Endothelial cell of umbilical vein (primary cell): Measurements from ENCODE around the gene DNAJC18. TPM values are rescaled to one million over a fixed set of nuclear protein-coding genes. Genes with fewer than 3 reads are reported as not detected.
A peak's percentile ranks its signal among the peaks of the same experiment; 100 is the strongest.

Experiments used
- BruUV-seq: library from RNA; stranded (reverse); fragments of 400-500 nt; replicated peaks from 2 replicates; lab custom pipeline; 2021; lab: Mats Ljungman, UMichigan
- CTCF ChIA-PET: fragments of 300-600, 350-600 bp; sonication (Branson Sonifier 250); formaldehyde crosslinking; loops from one replicate; lab custom pipeline; 2021; ENCODE audit warnings: antibody characterized with exemption, inconsistent platforms; lab: Charles Lee
- POLR2A ChIA-PET: fragments of 300-600, 350-600 bp; sonication (Branson Sonifier 250); formaldehyde crosslinking; loops from one replicate; lab custom pipeline; 2021; ENCODE audit warnings: antibody characterized with exemption, inconsistent platforms; lab: Charles Lee
- DNase-seq: peaks from one replicate; pipeline ENCODE4 v3.0.0-alpha.2; 2011; ENCODE audit warnings: low read depth, low spot score
- FAIRE-seq: peaks from 2 replicates; lab custom pipeline; 2011; peaks lifted over from hg19 to GRCh38; lab: Jason Lieb, UNC
- H2AFZ ChIP-seq: 2 replicates; pipeline ENCODE4 v1.6.0; 2012; ENCODE audit warnings: low read depth, low read length, control low read depth, inconsistent platforms
- H3K27ac ChIP-seq: 2 replicates; pipeline ENCODE4 v1.5.1; 2011; ENCODE audit warnings: low read depth, mild to moderate bottlenecking, control low read depth, low read length, moderate library complexity; ENCODE audit not compliant: insufficient read depth
- H3K27me3 ChIP-seq, 2 experiments: 2 replicates each; pipeline versions ENCODE4 v1.6.0 to v1.6.1; 2011; ENCODE audit warnings: low read length in 2 of 2, mixed read lengths in 1 of 2; ENCODE audit not compliant: control insufficient read depth in 2 of 2, insufficient read depth in 2 of 2
- H3K36me3 ChIP-seq, 2 experiments: 2 replicates in 1 of 2; 3 replicates in 1 of 2; pipeline ENCODE4 v1.5.1; 2011; ENCODE audit warnings: low read length in 2 of 2, mild to moderate bottlenecking in 1 of 2, moderate library complexity in 1 of 2; ENCODE audit not compliant: control insufficient read depth in 2 of 2, insufficient read depth in 2 of 2; ENCODE audit errors: extremely low read depth in 1 of 2
- H3K4me1 ChIP-seq: 3 replicates; pipeline ENCODE4 v1.5.1; 2011; ENCODE audit warnings: mild to moderate bottlenecking, low read length; ENCODE audit not compliant: control insufficient read depth, insufficient read depth; ENCODE audit errors: extremely low read depth
- H3K4me2 ChIP-seq: 2 replicates; pipeline ENCODE4 v1.6.1; 2011; ENCODE audit warnings: low read length, control low read depth, mixed read lengths; ENCODE audit not compliant: insufficient read depth
- H3K4me3 ChIP-seq, 3 experiments: fragments of 200-600 bp in 1 of 3; sonication (generic), shearing (Covaris generic) in 1 of 3; replicated peaks in 1 of 3; 2 replicates each; pipeline ENCODE4 v1.5.1; 2011 to 2016; ENCODE audit warnings: control low read depth in 3 of 3, low read length in 3 of 3, mild to moderate bottlenecking in 2 of 3, inconsistent platforms in 1 of 3, low read depth in 1 of 3, moderate library complexity in 1 of 3; ENCODE audit not compliant: insufficient read depth in 1 of 3
- H3K79me2 ChIP-seq: 2 replicates; pipeline ENCODE4 v1.6.0; 2012; ENCODE audit warnings: low read length, inconsistent platforms; ENCODE audit not compliant: control insufficient read depth, insufficient read depth
- H3K9ac ChIP-seq: replicated peaks from 2 replicates; pipeline ENCODE3; 2011; ENCODE audit warnings: low read length, control low read depth; ENCODE audit not compliant: insufficient read depth; ENCODE audit errors: extremely low read depth
- H3K9me1 ChIP-seq: replicated peaks from 3 replicates; pipeline ENCODE4 v1.6.0; 2011; ENCODE audit warnings: mild to moderate bottlenecking, low read length; ENCODE audit not compliant: control insufficient read depth, insufficient read depth; ENCODE audit errors: extremely low read depth
- H3K9me3 ChIP-seq: replicated peaks from 2 replicates; pipeline ENCODE4 v1.5.1; 2012; ENCODE audit warnings: low read length, inconsistent platforms; ENCODE audit not compliant: control insufficient read depth, insufficient read depth
- H4K20me1 ChIP-seq: replicated peaks from 2 replicates; pipeline ENCODE3; 2011; ENCODE audit warnings: mild to moderate bottlenecking, low read length; ENCODE audit not compliant: control insufficient read depth, insufficient read depth; ENCODE audit errors: extremely low read depth
- CTCF ChIP-seq, 2 donors: IDR thresholded peaks; 1 replicate in 1 of 2; 2 replicates in 1 of 2; pipeline ENCODE4 v1.5.1; 2011; ENCODE audit warnings: low read length in 2 of 2, mild to moderate bottlenecking in 2 of 2, moderate library complexity in 2 of 2, control low read depth in 1 of 2, inconsistent platforms in 1 of 2, low read depth in 1 of 2; ENCODE audit not compliant: insufficient read depth in 1 of 2; ENCODE audit errors: extremely low read depth in 1 of 2
- EZH2 ChIP-seq: IDR thresholded peaks from 2 replicates; pipeline ENCODE4 v1.6.1; 2012; ENCODE audit warnings: borderline replicate concordance, low read depth, mild to moderate bottlenecking, moderate library complexity, low read length, inconsistent platforms; ENCODE audit not compliant: severe bottlenecking
- FOS ChIP-seq: IDR thresholded peaks from 2 replicates; pipeline ENCODE4 v1.6.1; 2011; ENCODE audit warnings: mild to moderate bottlenecking, low read length, moderate library complexity, borderline replicate concordance; ENCODE audit not compliant: insufficient read depth
- GATA2 ChIP-seq: IDR thresholded peaks from 2 replicates; pipeline ENCODE4 v1.7.0; 2011; ENCODE audit warnings: low read depth, mild to moderate bottlenecking, moderate library complexity, mixed read lengths, low read length; ENCODE audit not compliant: insufficient read length, insufficient read depth
- JUN ChIP-seq: IDR thresholded peaks from 2 replicates; pipeline ENCODE4 v1.6.1; 2011; ENCODE audit warnings: borderline replicate concordance, low read depth; ENCODE audit not compliant: insufficient read length, insufficient read depth
- MAX ChIP-seq: IDR thresholded peaks from 2 replicates; pipeline ENCODE4 v1.6.1; 2011; ENCODE audit not compliant: insufficient read depth, insufficient read length
- MYC ChIP-seq: IDR thresholded peaks from one replicate; pipeline ENCODE4 v1.6.1; 2011; ENCODE audit warnings: mild to moderate bottlenecking, low read depth, low read length
- POLR2A ChIP-seq: IDR thresholded peaks from 2 replicates; pipeline ENCODE4 v1.6.1; 2012; ENCODE audit warnings: low read depth, mild to moderate bottlenecking, control low read depth, low read length
- POLR2AphosphoS5 ChIP-seq: IDR thresholded peaks from 2 replicates; pipeline ENCODE4 v1.6.1; 2012; ENCODE audit warnings: low read depth, mild to moderate bottlenecking, control low read depth, low read length, moderate library complexity; ENCODE audit not compliant: insufficient read depth
- dilution Hi-C: fragments of 300-500 bp; cut with MboI; formaldehyde crosslinking; loops from one replicate; pipeline ENCODE4 v1.15.0; 2019; ENCODE audit warnings: low sequenced_read_pairs; ENCODE audit not compliant: extremely low pct_ligation_motif_present
- intact Hi-C: fragments of 100-400 bp; cut with micrococcal nuclease; formaldehyde crosslinking; loops from one replicate; pipeline ENCODE4 v1.10.0; 2022
- polyA plus RNA-seq, 4 experiments: library from polyadenylated mRNA; depleted of rRNA in 3 of 4; stranded (reverse) in 3 of 4; unstranded in 1 of 4; fragments of >200 nt; gene quantifications; 2 replicates each; pipeline versions ENCODE4 v1.2.1 to v1.2.3, GENCODE V29; 2011 to 2012; ENCODE audit warnings: missing spikeins in 1 of 4
- total RNA-seq: library from RNA; stranded (reverse); gene quantifications from 2 replicates; pipeline ENCODE4 v1.2.3, GENCODE V29; 2021

Gene DNAJC18
- total and polyA plus RNA-seq, 2 donors (not counting 3 experiments of a cell fraction or from before 2014, with no cell fraction given) = 23.2 to 52.6 TPM

GRCh38 chr5:139461176-139461575, 21.9 kb upstream of the DNAJC18 start:
- intact Hi-C loops = no loop called here
- peak overlapping the region; percentile 99 for H3K9ac ChIP-seq
- POLR2A ChIA-PET = interaction anchor here (2.1 kb wide), 1 partner anchor 21 kb away, joined by 21 read pairs; the partner anchor contains the start of gene STING1
- H3K4me3 ChIP-seq = peak overlapping the region; percentile 40 to 97 (median 87)
- H3K9me3 ChIP-seq = no peaks in the 10 kb centered on the region
- H3K4me2 ChIP-seq = peak overlapping the region; percentile 96
- peaks cover 41% of the 10 kb centered on the region for H3K4me1 ChIP-seq
- BruUV-seq = no TSS peak
- H3K36me3 ChIP-seq = peaks cover 18 to 19% of the 10 kb centered on the region in 2 experiments
- dilution Hi-C loops = no loop called here
- H2AFZ ChIP-seq = no peak overlapping the region
- CTCF ChIA-PET = interaction anchor here (0.8 to 2.2 kb wide), 4 partner anchors 21 to 57 kb away, joined by 3 to 20 read pairs (median 6); partner anchors contain the start of gene STING1
- DNase-seq = peak; percentile 56
- TF ChIP-seq FOS (no peak), MYC (no peak), JUN (no peak), POLR2A (no peak), EZH2 (no peak), CTCF (IDR thresholded peaks at IDR 0.05; ENCODE audit: extremely low read depth in 1 of 2, insufficient read depth in 1 of 2, low read depth in 1 of 2, low read length in 2 of 2) (no peak), GATA2 (no peak), MAX (no peak), POLR2AphosphoS5 (no peak)
- no peaks in the 10 kb centered on the region for H4K20me1 ChIP-seq
- peak overlapping the region; percentile 99 for H3K27ac ChIP-seq
- H3K27me3 ChIP-seq = no peaks in the 10 kb centered on the region
- FAIRE-seq = no peak
- no peaks in the 10 kb centered on the region for H3K9me1 ChIP-seq
- H3K79me2 ChIP-seq = peaks cover 60% of the 10 kb centered on the region
